GM13976 (cell line): Measurements from ENCODE around the gene KLK2.

Experiments
- DNase-seq: peaks from one replicate; pipeline ENCODE4 v3.0.0; 2012; ENCODE audit warnings: low spot score
- CTCF ChIP-seq: IDR thresholded peaks from 2 replicates; pipeline ENCODE4 v1.5.1; 2012; ENCODE audit warnings: borderline replicate concordance, mild to moderate bottlenecking; ENCODE audit not compliant: insufficient read depth; ENCODE audit errors: extremely low read depth, missing control alignments, control extremely low read depth
- in situ Hi-C: fragments of 300-500 bp; cut with MboI; formaldehyde crosslinking; loops from one replicate; pipeline ENCODE4 v1.12.0; 2022; ENCODE audit warnings: low sequenced_read_pairs, mixed read lengths, inconsistent platforms; ENCODE audit not compliant: unreplicated experiment

The KLK2 gene

GRCh38 chr19:50928831-50929230 lies 55.6 kb downstream of the KLK2 start:
- no peak for TF ChIP-seq CTCF
- DNase-seq = no peak
- in situ Hi-C loops = no loop called here
